A673 (cell line): Measurements from ENCODE around the gene PTPRK. TPM values are rescaled to one million over a fixed set of nuclear protein-coding genes. Genes with fewer than 3 reads are reported as not detected.

Experiments used
- BruUV-seq: library from RNA; stranded (reverse); fragments of 400-500 nt; replicated peaks from 2 replicates; lab custom pipeline; 2021; lab: Mats Ljungman, UMichigan
- CTCF ChIA-PET: fragments of 300-600 bp; sonication (Branson Sonifier 250); formaldehyde crosslinking; loops from one replicate; lab custom pipeline; 2022; ENCODE audit warnings: antibody characterized with exemption; lab: Charles Lee
- POLR2A ChIA-PET: fragments of 300-600 bp; sonication (Branson Sonifier 250); formaldehyde crosslinking; loops from one replicate; lab custom pipeline; 2022; ENCODE audit warnings: antibody characterized with exemption; ENCODE audit not compliant: low non-redundant PET; lab: Charles Lee
- DNase-seq: peaks from one replicate; pipeline ENCODE4 v3.0.0-alpha.2; 2015; ENCODE audit warnings: low spot score
- H3K27ac ChIP-seq: fragments of 200-600 bp; sonication (generic); 2 replicates; pipeline ENCODE4 v1.5.1; 2016; ENCODE audit warnings: mixed run types, low read depth, mild to moderate bottlenecking, mixed read lengths, antibody characterized with exemption, low read length; ENCODE audit not compliant: poor library complexity, severe bottlenecking
- H3K27me3 ChIP-seq: fragments of 200-600 bp; sonication (generic); replicated peaks from 2 replicates; pipeline ENCODE4 v1.6.1; 2017; ENCODE audit warnings: mixed run types, low read depth, mild to moderate bottlenecking, mixed read lengths, antibody characterized with exemption, low read length; ENCODE audit not compliant: insufficient read depth, poor library complexity
- H3K36me3 ChIP-seq: fragments of 200-600 bp; sonication (generic); 2 replicates; pipeline ENCODE4 v1.6.1; 2016; ENCODE audit warnings: mixed run types, mild to moderate bottlenecking, mixed read lengths, antibody characterized with exemption, low read length; ENCODE audit not compliant: insufficient read depth, poor library complexity, severe bottlenecking
- H3K4me1 ChIP-seq: fragments of 200-600 bp; sonication (generic); 2 replicates; pipeline ENCODE4 v1.6.1; 2017; ENCODE audit warnings: mixed run types, mild to moderate bottlenecking, mixed read lengths, antibody characterized with exemption, low read length; ENCODE audit not compliant: insufficient read depth, poor library complexity, severe bottlenecking
- H3K4me3 ChIP-seq: fragments of 200-600 bp; sonication (generic); 2 replicates; pipeline ENCODE4 v1.5.1; 2016; ENCODE audit warnings: low read depth, mixed run types, mild to moderate bottlenecking, mixed read lengths, low read length; ENCODE audit not compliant: poor library complexity, severe bottlenecking
- H3K9me3 ChIP-seq: fragments of 200-600 bp; sonication (generic); 2 replicates; pipeline ENCODE4 v1.6.1; 2016; ENCODE audit warnings: mixed run types, low read depth, mild to moderate bottlenecking, mixed read lengths, antibody characterized with exemption, low read length; ENCODE audit not compliant: poor library complexity, severe bottlenecking
- EZH2 ChIP-seq: fragments of 200-600 bp; sonication (generic); IDR thresholded peaks from 2 replicates; pipeline ENCODE4 v1.6.1; 2017; ENCODE audit warnings: borderline replicate concordance, low read depth, mild to moderate bottlenecking, mixed read lengths, antibody characterized with exemption, low read length; ENCODE audit not compliant: poor library complexity, severe bottlenecking
- intact Hi-C: fragments of 100-400 bp; cut with micrococcal nuclease; formaldehyde crosslinking; loops from one replicate; pipeline ENCODE4 v1.10.0; 2022; ENCODE audit not compliant: unreplicated experiment
- total RNA-seq: library from RNA; stranded (reverse); gene quantifications from 2 replicates; pipeline ENCODE4 v1.2.3, GENCODE V29; 2021
- TF ChIP-seq, protein P1 (sequence below): fragments of 300-800, 200-600 bp; sonication (generic); conservative IDR thresholded peaks from 2 replicates; pipeline ENCODE4 v1.5.1; 2017; ENCODE audit warnings: low read depth, mild to moderate bottlenecking, antibody characterized with exemption, low read length, moderate library complexity, mixed read lengths

PTPRK gene
- total RNA-seq, 1 experiment from 2014 or later = 77.3 TPM

GRCh38 chr6:128249429-128249828, 271.0 kb downstream of the PTPRK start:
- no peak for DNase-seq
- no peaks in the 10 kb centered on the region for H3K27me3 ChIP-seq
- no peak overlapping the region for H3K27ac ChIP-seq
- TF ChIP-seq EZH2 = no peak
- TF ChIP-seq, protein P1, sequence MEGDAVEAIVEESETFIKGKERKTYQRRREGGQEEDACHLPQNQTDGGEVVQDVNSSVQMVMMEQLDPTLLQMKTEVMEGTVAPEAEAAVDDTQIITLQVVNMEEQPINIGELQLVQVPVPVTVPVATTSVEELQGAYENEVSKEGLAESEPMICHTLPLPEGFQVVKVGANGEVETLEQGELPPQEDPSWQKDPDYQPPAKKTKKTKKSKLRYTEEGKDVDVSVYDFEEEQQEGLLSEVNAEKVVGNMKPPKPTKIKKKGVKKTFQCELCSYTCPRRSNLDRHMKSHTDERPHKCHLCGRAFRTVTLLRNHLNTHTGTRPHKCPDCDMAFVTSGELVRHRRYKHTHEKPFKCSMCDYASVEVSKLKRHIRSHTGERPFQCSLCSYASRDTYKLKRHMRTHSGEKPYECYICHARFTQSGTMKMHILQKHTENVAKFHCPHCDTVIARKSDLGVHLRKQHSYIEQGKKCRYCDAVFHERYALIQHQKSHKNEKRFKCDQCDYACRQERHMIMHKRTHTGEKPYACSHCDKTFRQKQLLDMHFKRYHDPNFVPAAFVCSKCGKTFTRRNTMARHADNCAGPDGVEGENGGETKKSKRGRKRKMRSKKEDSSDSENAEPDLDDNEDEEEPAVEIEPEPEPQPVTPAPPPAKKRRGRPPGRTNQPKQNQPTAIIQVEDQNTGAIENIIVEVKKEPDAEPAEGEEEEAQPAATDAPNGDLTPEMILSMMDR = no peak
- no peaks in the 10 kb centered on the region for H3K4me1 ChIP-seq
- ChIA-PET CTCF (interaction anchor here (0.7 kb wide), 1 partner anchor 48 kb away, joined by 6 read pairs; no protein-coding TSS in a partner anchor), POLR2A (no interaction called here)
- BruUV-seq = no TSS peak
- no peaks in the 10 kb centered on the region for H3K36me3 ChIP-seq
- H3K9me3 ChIP-seq = no peaks in the 10 kb centered on the region
- H3K4me3 ChIP-seq = no peak overlapping the region
- intact Hi-C loops = no loop called here

DNA sequence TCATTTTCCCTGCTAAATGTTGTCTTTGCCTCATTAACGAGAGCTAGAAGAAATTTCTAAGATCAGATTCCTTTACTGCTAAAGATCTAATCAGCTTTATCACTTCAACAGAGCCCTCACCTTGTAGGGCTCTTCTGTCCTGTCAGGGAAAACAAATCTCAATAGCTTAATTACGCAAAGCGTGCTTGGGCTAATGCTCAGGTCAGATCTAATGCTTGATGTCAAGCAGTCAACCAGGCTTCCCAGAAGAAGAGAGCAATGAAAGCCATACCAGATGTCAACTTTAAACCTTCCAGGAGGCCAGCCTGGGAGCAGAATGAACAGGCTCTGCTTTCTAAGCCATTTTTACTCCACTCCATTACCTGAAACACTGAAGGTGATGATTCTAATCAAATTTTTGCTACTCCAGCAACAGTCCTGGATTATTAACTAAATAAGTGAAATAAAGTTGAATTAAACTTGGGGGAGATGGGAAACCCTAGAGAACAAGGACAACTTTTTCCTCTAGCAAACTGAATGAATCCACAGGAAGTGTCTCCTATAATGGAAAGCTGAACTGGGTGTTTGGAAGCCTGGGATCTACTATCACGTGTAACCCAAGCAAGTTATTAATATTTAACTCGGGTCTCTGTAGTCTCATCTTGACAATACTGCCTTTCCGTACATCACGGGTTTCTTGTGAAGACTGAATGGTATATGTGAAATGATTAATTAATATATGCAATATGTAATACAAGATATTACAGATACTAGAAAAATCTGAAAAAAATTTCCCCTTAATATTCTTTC, 273.7 kb downstream of the PTPRK start:
- intact Hi-C loops = no loop called here
- no peaks in the 10 kb centered on the region for H3K36me3 ChIP-seq
- ChIA-PET POLR2A (no interaction called here), CTCF (interaction anchor here (0.6 kb wide), 1 partner anchor 685 kb away, joined by 3 read pairs; no protein-coding TSS in a partner anchor)
- H3K9me3 ChIP-seq = no peaks in the 10 kb centered on the region
- H3K4me1 ChIP-seq = no peaks in the 10 kb centered on the region
- no TSS peak for BruUV-seq
- no peak overlapping the region for H3K27ac ChIP-seq
- no peak overlapping the region for H3K4me3 ChIP-seq
- H3K27me3 ChIP-seq = no peaks in the 10 kb centered on the region
- DNase-seq = no peak
- TF ChIP-seq EZH2 = no peak
- TF ChIP-seq, protein P1 = no peak

GRCh38 chr6:128244751-128245405, 275.5 kb downstream of the PTPRK start:
- ChIA-PET CTCF (interaction anchor here (0.6 kb wide), 1 partner anchor 367 kb away, joined by 4 read pairs; no protein-coding TSS in a partner anchor), POLR2A (no interaction called here)
- H3K27ac ChIP-seq = no peak overlapping the region
- DNase-seq = no peak
- H3K36me3 ChIP-seq = no peaks in the 10 kb centered on the region
- H3K4me3 ChIP-seq = no peak overlapping the region
- intact Hi-C loops = no loop called here
- no TSS peak for BruUV-seq
- no peaks in the 10 kb centered on the region for H3K9me3 ChIP-seq
- TF ChIP-seq, protein P1 = no peak
- no peak for TF ChIP-seq EZH2
- H3K4me1 ChIP-seq = peaks cover 16% of the 10 kb centered on the region
- no peaks in the 10 kb centered on the region for H3K27me3 ChIP-seq
